GM19328 (cell line): ENCODE data around the gene FCGR2B.
"Not testable (repeated sequence)": the region's sequence is repeated elsewhere in the genome, so short reads cannot be mapped to it uniquely, and the experiment has no call there.

Source experiments
- ATAC-seq: cut with Tn5 transposase; IDR thresholded peaks from one replicate; pipeline ENCODE4 v1.9.1; 2021; ENCODE audit warnings: mild to moderate bottlenecking, moderate library complexity; ENCODE audit not compliant: unreplicated experiment

The FCGR2B gene

DNA sequence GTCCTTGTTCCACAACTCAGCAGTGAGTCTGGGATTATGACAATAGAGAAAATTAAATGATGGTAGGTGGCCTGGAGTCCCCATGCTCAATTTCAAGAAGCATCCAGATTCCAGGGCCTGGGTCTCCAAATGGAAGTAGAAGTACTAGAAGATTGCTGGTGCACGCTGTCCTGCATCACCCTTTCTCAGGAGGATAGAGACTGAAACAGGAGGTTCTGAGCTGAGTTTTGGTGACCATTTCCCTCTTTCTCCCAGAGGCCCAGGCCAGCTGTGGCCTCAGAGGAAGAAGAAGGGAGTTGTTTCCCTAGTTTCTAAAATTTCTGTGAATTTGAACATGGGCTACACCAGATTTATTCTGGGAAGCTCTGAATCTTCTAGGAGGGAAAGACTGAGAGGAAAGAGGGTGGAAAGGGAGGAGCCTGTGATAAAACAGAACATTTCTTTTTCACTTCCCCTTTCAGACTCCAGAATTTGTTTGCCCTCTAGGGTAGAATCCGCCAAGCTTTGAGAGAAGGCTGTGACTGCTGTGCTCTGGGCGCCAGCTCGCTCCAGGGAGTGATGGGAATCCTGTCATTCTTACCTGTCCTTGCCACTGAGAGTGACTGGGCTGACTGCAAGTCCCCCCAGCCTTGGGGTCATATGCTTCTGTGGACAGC, at the start of gene FCGR2B:
FCGR2B (plus strand) TSS at position 460 of the 656 bp plus-strand sequence; CDS start at position 559, 99 bp downstream.
- ATAC-seq, result not testable (repeated sequence)

DNA sequence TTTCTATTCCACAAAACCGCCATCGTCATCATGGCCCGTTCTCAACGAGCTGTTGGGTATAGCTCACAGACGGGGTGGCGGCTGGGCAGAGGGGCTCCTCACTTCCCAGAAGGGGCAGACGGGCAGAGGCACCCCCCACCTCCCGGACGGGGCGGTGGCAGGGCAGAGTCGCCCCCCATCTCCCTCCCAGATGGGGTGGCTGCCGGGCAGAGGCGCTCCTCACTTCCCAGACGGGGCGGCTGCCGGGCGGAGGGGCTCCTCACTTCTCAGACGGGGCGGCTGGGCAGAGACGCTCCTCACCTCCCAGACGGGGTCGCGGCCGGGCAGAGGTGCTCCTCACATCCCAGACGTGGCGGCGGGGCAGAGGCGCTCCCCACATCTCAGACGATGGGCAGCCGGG, 46.5 kb upstream of the FCGR2B start:
- ATAC-seq, result not testable (repeated sequence)

DNA sequence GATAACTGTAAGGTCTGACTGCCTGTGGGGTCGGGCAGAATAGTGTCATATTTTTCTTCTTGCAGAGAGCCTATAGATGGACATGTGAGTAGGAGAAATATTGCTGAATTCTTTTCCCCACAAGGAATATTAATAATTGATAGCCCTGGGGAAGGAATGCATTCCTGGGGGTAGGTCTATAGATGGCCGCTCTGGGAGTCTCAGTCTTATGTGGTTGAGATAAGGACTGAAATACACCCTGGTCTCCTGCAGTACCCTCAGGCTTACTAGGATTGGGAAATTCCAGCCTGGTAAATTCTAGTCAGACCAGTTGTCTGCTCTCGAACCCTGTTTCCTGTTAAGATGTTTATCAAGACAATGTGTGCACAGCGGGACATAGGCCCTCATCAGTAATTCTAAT, 44.4 kb upstream of the FCGR2B start:
- not testable (repeated sequence) for ATAC-seq

DNA sequence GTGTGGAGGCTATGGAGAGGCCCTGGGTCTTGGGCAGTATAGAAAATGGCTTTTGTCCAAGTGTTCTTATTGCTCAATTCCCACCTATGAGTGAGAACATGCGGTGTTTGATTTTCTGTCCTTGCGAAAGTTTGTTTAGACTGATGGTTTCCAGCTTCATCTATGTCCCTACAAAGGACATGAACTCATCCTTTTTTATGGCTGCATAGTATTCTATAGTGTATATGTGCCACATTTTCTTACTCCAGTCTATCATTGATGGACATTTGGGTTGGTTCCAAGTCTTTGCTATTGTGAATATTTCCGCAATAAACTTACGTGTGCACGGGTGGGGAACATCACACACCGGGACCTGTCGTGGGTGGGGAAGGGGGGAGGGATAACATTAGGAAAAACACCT, 42.5 kb upstream of the FCGR2B start:
- not testable (repeated sequence) for ATAC-seq

DNA sequence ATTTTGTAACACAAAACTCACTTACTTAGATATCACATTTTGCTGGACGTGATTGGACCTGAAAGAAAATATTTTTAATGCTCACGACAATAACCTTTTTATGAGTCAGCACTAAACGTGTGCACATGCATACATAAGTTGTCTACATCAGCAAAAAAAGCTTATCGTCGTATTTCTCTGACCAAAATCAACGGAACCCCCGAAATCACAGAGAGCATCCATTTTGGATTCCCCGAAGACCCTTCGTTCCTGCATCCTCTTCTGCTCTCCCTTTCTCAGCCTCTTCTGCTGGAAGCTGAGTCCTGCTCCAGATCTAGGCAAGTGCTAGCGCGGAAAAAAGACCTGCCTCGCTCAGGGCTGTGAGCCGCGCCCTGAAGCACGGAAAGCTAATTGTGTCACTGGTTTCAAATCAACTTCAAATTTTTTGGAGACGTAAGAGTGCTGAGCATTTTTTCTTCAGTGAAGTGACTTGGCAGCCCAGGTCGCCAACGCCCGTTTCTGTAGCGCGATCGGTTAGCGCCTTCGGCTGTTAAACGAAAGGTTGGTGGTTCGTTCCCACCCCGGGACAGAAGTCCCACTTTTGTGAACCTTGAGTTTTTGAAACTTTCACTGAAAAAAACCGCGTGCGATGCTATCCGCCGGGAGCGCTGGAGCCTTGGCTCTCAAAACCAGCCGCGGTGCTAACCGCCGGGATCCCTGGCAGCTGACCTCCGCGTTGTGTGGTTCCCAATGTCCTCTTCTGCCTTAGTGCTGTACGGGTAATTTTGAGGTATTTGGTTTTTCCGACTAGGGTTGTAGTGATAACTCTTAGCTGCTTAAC, 41.6 kb upstream of the FCGR2B start:
- ATAC-seq, result peak; percentile 63

DNA sequence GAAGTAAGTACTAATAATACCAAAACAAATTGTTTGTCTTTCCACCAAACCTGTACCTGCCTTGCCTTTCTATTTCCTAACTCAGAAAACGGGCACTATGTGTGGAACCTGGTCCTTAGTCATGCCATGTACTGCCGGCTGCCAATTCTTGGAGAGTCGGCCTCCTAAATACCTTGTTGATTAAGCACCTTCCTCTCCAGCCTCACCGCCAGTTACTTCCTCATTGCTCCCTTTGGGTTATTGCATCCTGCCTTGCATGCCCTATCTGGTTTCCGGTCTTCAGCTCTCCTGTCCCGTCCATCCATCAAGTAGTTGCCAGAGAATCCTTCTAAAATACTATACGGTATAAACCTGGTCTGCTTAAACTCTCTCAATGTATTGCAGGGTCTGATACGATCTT, 40.9 kb upstream of the FCGR2B start:
- peak; percentile 18 for ATAC-seq

DNA sequence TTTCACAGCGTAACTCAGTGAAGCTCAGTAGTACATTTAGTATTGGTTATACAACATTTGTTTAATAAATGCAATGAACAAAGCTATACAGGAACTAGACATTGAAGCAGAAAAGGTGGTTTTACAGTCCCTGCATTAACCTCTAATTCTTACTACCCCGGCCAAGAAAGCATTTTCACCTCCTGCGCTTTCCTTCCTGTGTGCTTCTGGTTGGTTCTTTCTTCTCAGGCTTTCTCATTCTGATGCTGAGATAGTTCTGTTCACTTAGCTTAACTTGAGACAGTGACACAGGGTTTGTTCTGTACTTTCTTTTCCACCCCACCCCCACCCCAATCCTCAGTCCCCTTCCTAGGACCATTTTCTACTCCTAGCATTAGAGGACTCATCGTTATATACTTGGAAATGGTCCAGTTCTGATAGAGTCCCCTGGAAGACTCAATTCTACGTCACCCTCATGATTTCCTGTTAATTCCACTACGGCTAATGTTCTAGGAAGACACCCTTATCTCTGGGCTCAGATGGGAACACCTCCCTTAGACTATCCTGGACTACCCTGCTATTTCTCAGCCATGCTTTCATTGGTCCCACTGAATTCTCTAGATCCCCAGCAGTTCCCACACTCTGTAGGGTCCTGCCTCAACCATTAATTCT, 39.4 kb upstream of the FCGR2B start:
- ATAC-seq, result not testable (repeated sequence)

DNA sequence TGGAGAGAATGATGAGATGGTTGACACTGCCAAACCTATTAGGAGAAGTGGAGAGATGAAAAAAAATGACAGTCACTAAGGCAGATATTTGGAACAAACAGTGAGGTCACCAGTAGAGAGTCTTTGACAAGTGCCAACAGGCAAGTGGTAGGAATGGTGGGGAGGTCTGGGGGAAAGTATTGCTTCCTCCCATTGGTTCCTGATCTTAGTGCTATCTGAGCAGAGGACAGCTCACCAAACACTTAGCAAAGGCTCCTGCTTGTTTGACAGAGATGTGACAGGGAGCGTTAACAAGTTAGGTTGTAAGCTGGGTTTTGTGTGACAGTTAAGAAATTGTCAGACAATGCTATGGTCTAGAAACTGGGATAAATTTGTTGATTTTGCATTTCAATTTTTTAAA, 38.3 kb upstream of the FCGR2B start:
- not testable (repeated sequence) for ATAC-seq

DNA sequence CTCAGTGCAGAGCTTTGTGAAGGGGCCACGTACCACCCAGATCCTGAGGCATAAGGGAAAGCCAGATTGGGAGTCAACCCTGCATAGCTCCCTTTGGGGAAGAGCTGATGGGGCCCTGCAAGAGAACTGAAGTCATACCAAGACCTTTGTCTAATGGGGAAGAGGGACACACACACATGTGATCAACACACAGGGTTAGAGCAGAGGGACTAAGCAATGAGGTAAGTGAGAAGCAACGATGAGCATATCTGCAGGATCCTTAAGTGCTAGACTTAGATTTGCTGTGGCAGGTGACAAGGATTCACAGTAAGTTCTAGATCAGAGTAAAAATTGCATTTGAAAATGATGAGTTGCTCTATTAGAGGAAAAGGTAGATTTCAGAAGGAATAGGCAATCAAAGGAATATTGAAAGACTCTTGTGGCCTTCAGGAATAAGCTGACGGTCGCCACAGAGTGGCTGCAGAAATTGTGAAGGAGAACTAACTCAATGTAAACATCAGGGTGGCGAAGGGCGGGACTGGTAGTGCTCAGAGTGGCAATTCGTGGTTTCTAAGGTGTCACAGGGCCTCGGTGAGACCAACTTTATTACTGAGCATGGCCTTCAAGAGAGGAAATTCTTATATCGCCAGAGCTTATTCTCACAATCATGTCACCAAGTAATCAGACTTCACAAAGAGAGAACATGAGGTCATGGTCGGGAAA, 36.3 kb upstream of the FCGR2B start:
- ATAC-seq, result not testable (repeated sequence)

DNA sequence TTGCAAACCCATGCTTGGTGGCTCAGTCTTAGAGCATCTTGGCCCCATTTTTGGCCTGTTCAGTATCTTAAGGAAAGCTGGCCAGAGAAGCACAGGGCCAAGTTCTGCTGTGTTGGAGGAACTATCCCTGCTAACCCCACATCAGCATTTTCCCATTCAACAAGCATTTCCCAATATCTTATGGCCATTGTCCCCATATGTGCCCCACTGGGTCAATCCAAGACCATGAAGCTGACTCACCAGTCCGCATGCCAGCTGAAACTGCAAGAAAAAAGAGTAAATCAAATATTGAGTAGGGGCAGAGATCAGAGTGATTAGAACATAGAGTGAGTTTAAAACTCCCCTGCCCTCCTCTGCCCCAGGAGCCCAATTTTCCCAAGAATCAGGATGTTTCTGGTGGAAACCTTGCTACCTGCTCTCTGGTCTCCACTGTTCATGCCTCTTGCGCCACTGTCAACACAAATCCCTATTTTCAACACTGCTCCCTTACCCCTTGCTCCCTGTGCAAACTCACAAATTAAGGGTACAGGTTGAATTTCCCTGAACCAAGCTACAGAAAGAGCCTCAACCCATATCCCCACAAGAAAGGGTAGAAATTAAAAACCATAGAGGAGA, 32.7 kb upstream of the FCGR2B start:
- ATAC-seq, result not testable (repeated sequence)

DNA sequence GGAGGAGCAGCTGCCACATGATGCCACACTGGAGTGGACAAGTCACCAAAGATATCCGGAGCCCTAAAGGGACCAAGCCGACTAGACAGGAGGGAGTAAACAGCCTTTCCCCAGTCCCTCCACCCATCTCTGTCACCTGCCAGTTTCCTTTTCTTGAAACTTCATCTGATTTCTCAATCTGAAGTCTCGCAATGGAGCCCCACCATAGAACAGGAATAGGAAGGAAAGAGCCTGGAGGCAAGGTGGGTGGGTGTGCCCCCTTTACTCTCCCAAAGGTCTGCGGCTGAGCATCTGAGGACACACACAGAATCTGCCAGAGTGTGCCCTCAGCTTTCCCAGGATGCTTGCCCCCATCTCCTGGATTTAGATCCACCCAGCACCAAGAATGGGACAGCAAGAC, 31.9 kb upstream of the FCGR2B start, which contains the start of gene FCGR3B:
FCGR3B (minus strand) TSS at position 101 of the 400 bp plus-strand sequence; CDS start at position 19, 82 bp downstream.
- ATAC-seq, result no peak

DNA sequence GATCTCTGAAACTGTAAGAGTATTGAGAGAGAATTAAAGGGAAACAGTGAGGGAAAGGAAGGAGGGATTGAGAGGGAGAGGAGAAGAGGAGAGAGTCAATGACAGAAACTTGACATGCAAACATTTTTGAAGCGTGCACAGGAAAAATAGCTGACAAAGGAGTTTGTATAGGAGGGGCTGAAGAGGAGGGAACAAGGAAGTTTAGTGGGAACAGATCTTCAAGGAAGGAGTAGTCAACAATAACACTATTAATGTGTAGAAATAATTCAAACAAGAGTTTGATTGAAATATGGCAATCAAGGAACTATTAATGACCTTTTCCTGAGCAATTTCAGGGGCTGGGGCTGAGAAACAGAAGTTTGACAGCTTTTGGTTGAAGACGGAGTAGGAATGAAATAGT, 27.9 kb upstream of the FCGR2B start:
- not testable (repeated sequence) for ATAC-seq

DNA sequence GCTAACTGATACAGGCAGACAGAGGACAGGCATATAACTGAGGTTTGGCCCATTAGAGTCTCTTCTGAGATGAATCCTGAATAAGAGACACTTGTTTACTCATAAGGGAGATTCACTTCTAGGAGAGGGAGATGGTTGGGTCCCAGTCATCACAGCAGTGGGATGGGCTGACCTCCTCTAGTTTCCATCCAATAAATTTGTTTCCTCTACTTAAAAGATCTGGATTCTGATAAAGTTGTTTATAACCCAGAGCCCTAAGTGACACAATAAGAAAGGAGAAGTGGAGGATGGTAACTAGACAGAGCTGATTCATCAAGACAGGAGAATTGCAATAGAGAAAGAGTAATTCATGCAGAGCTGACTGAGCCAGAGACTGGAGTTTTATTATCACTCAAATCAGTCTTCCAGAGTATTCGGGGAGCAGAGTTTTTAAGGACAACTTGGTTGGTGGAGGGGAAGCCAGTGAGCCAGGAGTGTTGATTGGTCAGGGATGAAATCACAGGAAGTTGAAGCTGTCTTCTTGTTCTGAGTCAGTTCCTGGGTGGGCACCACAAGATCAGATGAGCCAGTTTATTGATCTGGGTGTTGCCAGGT, 26.7 kb upstream of the FCGR2B start:
- ATAC-seq, result not testable (repeated sequence)

DNA sequence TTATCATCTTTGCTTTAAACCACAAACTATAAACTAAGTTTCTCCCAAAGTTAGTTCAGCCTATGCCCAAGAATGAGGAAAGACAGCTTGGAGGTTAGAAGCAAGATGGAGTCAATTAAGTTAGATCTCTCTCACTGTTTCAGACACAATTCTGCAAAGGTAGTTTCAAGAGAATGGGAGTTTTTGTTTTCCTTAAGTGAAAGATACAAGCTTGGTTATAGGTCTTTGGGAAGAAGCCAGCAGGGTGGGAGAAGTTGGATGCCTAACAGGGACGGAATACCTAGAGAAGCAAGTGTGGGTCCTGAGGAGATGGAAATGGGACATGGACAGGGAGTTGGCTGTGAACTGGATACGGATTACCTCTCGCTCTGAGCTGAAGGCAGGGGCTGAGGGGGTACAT, 26.0 kb upstream of the FCGR2B start:
- not testable (repeated sequence) for ATAC-seq

DNA sequence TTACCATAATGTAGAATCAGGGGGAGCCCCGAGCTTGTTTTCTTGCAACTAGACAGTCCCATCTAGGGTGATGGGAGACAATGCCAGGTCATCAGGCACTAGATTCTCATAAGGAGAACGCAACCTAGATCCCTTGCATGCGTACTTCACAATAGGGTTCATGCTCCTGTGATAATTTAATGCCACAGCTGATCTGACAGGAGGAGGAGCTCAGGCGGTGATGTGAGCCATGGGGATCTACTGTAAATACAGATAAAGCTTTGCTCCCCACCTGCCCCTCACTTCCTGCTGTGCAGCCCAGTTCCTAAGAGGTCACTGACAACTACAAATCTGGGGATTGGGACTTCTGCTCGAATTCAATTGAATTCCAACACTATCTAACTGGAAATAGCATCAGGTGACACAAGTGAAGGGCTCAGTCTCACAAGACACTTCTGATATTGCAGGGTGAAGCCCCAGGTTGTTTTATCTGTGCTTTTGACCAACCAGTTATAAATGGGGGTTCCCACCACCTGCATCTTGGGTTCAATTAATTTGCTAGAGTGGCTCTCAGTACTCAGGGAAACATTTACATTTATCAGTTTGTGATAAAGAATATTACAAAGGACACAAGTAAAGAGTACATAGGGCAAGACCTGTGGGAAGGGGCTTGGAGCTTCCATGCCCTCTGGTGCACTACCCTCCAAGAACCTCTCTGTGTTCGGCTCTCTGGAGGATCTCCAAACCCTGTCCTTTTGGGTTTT, 24.5 kb upstream of the FCGR2B start:
- not testable (repeated sequence) for ATAC-seq

DNA sequence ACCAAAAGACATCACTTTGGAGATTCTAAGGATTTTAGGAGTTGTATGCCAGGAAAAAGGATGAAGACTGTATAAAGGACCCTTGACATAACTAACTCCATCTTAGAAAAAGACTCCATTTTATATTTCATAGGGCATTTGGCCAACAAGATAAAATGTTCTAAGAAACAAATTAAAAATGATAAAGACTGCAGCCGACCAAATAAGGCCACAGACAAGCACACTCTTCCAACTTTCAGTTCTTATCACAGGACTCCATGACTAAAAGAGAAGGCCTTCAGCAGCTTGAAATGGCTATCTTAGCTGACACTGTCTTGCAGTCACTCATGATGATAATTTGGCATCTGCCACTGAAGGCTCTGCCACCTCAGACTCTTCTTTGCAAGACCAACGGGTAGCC, 23.7 kb upstream of the FCGR2B start:
- not testable (repeated sequence) for ATAC-seq

DNA sequence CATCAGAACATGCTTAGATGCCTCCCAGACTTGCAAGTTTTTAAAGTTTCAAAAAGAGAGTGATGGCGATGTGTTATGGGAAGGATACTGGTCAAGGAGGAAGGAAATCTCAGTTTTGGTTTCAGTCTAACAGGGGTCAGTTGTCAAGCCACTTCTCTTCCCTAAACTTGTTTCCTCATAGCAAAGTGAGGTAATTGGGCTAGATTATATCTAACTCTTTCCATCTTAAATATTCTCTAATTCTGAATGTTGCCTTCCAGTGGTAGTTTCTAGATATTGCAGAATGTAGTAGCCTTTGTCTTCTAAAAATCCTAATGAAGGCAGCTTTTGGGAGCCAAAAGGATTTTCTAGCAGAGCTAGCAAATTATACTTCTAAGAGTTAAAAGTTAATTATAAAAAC, 20.2 kb upstream of the FCGR2B start:
- ATAC-seq, result not testable (repeated sequence)

DNA sequence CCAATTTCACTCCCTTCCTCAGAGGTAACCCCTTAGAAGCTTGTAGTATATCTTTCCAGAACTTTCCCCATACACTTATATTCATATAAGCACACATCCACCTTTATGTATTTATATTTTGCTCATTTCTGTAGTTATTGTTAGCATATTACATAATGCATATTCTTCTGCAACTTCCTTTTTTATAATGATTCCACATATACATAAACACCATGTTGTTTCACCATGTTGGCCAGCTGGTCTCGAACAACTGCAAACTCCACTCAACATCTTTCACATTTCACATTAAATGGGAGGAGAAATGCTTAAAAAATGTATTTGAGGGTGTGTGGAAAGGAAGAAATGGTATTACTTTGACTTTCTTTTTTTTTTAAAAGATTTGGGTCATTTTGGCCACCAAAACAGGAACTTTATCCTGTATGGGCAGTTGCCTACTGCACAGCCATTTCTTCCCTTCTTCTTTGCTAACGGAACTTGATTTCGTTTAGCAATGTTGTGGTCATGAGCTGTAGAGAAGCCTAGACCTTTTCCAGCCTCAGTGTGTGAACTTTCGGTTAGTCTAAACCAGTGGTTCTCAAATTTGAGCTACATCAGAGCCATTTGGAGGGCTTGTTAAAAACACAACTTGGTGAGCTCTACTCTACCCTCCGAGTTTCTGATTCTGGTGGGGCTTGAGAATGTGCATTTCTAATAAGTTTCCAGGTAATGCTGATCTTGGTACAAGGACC, 19.3 kb upstream of the FCGR2B start:
- not testable (repeated sequence) for ATAC-seq

DNA sequence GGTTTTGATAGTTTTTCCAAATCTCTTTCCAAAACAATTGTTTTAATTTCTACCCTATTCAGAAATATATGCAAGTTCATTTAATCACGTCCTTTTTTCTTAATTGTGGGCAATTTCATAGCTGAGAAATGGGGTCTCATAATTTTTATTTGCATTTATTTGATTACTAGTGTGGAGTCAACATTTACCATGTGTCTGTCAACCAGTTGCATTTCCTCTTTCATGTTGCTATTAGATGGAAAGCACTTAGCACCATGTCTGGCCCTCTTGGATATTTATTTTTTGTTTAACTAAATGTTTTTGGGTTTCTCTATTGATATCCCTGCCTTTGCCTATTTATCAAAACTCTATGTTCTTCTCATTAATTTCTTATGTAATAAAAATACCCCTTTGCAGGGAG, 18.1 kb upstream of the FCGR2B start:
- ATAC-seq, result not testable (repeated sequence)
